Activated CD8-positive, alpha-beta memory T cell treated with anti-CD3 and anti-CD28 coated beads for 4 hours (primary cell): Measurements from ENCODE around the gene DDX51.
"Not testable (repeated sequence)": the region's sequence is repeated elsewhere in the genome, so short reads cannot be mapped to it uniquely, and the experiment has no call there.

ENCODE experiments used
- DNase-seq, 2 donors: peaks; one replicate each; pipeline ENCODE4 v3.0.0-alpha.2; 2020; ENCODE audit warnings: low read depth in 2 of 2

Gene DDX51

DNA sequence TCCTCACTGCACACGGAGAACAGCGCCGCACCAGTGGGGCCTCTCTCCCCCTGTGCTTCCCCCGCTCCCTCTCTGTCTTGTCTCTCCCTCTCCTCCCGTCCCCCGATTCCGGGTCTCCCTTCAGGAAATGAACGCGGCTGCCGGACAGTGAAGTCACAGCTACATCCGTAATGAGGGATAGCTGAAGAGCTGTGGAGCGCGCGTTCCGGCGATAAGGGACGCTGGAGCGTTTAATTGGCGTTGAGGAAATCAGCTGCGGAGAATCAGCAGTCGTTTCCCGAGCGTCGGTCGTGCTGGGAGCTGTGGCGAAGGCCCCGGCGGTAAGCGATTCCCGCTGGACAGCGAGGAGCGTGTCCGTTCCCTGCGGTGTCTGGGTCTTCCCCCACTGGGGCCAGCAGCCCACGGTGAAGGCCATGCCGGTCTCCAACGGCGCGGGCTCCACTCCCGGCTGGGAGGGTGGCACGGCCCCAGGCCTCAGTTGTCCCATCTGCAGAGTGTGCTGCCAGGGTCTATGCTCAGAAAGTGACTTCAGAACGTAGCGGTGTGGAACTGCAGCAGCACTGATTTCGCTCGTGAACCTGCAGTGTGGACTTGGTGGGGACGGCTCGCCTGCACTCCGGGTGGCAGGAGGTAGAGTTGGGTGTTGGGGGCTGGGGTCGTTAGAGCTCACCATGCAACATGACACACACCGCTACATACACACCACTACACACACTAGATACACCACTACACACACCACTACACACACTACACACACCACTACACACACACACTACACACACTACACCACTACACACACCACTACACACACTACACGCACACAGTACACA, 11.0 kb upstream of the DDX51 start:
- DNase-seq = no peak

DNA sequence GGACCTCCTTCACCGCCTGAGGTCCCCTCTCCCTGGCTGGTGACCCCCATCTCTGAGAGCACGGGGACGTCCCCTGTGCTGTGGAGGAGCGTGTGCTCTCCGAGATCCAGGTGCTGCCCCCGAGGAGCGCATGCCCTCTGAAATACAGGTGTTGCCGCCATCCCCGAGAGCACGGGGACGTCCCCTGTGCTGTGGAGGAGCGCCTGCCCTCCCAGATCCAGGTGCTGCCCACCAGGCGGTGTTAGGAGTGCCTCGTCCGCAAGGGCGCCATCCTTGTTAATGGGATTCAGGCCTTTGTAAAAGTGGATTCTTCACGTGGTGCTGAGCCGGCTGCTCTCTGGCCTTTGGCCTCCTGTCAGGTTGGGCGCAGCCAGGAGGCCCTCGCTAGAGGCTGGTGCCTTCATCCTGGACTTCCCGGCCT, 10.2 kb upstream of the DDX51 start:
- DNase-seq = no peak

DNA sequence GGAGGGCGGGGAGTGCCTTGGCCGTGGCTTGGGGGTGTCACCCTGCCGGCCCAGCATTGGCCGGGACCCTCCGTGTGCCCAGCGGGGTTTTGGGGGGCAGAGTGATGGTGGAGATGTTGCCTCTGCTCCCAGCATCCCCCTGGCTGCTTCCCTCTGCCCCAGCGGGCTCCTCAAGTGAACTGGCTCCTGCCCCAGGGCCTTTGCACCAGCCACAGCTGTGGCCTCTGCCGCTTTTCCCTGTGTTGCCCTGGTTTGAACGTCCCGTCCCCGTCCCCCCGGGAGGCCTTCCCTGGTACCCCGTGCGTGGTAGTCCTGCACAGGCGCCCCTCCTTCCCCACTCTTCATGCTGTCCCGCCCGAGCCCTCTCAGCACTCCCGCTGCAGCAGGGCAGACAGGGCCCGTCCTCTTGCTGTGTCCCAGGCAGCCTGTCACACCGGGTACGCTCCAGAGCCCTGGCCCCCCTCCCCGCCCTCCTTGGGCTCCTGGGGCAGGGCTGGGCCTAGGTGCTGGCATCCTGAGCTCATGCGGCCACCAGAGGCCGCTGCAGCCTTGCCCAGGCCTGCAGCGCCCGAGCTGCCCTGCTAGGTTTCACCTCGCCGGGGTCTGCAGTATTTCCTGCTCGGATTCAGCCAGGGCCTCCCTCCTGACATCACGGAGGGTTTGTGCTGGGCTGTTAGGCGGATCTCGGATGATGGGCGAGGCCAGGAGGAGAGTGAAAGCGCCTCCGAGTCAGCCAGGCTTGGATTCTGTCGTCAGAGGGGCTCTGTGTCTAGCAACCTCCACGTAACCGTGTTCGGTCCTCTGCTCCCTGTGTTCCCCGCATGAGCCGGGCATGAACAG, 9.6 kb upstream of the DDX51 start:
- DNase-seq = peak; percentile 27 to 35

DNA sequence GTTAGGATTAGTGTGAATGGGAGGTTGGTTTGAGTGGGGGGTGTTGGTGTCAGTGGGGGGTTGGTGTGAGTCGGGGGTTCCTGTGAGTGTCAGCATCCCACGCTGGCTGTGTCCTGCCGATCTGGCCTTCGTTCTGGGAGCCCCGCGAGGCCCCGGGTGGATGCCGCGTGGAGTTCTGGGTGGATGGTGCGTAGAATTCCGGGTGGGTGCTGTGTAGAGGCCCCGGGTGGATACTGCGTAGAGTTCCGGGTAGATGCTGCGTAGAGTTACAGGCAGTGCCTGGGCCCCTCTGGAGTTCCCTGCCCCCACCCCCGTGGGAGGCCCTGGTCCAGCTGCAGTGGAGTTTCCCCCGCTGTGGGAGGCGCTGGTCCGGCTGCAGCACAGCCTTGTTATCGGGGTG, 8.8 kb upstream of the DDX51 start:
- no peak for DNase-seq

DNA sequence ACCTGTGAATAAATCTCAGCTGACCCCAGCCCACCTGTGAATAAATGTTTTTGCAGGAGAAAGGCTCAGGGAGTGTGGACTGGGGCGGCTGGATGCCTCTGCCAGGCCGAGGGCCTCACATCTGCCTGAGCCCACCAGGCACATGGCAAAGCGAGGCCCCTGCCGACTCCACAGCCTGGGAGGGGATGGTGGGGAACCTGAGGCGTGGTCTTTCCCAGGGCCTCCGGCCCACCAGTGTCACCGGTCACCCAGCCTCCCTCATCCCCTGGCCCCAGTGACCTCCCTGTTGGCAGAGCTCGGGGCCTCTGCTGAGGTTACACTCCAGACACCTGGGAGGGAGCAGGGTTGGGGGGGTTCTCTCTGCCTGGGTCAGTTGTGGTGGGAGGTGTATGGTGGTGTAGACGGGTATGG, 8.3 kb upstream of the DDX51 start:
- DNase-seq = no peak

DNA sequence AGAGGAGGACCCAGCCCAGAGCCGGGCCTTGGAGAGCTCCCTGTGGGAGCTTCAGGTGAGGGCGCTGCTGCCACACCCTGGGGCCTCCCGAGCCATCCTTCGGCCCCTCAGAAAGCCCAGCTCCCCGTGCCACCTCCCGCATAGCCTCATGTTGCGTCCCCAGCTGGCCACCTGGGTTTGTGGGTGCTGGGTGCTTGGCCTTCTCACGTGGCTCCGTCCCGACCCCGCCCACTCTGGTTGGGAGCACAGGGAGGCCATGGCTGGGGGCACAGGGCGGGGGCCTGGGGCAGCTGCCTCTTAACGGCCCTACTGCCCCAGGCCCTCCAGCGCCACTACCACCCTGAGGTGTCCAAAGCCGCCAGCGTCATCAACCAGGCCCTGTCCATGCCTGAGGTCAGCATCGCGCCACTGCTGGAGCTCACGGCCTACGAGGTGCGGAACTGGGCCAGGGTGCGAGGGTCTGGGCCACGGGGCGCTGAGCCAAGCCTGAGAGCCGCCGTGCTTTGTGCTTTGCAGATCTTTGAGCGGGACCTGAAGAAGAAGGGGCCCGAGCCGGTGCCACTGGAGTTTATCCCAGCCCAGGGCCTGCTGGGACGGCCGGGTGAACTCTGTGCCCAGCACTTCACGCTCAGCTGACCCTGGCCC, 7.8 kb upstream of the DDX51 start:
- no peak for DNase-seq

DNA sequence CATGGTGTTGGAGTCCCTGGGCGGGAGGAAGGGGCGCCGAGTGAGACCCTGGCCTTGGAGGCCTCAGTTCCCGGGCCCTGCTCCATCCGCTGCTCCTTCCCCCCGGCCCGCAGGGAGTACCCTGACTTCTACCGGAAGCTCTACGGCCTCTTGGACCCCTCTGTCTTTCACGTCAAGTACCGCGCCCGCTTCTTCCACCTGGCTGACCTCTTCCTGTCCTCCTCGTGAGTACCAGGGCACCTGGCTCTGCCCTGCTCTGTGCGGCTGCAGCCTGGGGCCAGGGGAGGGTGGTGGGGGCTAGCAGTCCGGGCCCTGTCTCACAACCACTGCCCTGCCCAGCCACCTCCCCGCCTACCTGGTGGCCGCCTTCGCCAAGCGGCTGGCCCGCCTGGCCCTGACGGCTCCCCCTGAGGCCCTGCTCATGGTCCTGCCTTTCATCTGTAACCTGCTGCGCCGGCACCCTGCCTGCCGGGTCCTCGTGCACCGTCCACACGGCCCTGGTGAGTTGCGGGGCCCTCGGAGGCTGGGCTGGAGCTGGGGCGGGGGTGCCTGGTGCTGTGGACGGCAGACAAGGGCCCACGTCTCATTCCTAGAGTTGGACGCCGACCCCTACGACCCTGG, 7.1 kb upstream of the DDX51 start:
- DNase-seq = no peak

DNA sequence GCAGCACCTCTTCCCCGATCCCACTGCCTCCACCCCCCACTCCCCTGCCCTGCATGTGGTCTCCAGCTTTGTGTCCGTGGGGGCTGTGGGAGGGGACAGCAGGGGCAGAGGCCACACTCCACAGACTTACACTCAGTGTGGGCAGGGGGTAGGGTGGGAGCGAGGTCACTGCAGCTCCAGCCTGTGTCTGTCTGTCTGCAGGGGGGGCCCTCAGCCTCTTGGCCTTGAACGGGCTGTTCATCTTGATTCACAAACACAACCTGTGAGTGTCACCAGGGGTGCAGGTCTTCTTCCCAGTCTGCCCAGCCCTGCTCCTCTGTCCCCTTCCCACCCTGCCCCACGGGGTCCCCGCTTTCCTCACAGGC, 6.6 kb upstream of the DDX51 start:
- no peak for DNase-seq

DNA sequence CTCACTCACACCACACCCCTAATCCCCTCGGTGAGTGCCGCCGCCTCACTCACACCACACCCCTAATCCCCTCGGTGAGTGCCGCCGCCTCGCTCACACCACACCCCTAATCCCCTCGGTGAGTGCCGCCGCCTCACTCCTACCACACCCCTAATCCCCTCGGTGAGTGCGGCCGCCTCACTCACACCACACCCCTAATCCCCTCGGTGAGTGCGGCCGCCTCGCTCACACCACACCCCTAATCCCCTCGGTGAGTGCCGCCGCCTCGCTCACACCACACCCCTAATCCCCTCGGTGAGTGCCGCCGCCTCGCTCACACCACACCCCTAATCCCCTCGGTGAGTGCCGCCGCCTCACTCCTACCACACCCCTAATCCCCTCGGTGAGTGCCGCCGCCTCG, 5.4 kb upstream of the DDX51 start:
- not testable (repeated sequence) for DNase-seq

DNA sequence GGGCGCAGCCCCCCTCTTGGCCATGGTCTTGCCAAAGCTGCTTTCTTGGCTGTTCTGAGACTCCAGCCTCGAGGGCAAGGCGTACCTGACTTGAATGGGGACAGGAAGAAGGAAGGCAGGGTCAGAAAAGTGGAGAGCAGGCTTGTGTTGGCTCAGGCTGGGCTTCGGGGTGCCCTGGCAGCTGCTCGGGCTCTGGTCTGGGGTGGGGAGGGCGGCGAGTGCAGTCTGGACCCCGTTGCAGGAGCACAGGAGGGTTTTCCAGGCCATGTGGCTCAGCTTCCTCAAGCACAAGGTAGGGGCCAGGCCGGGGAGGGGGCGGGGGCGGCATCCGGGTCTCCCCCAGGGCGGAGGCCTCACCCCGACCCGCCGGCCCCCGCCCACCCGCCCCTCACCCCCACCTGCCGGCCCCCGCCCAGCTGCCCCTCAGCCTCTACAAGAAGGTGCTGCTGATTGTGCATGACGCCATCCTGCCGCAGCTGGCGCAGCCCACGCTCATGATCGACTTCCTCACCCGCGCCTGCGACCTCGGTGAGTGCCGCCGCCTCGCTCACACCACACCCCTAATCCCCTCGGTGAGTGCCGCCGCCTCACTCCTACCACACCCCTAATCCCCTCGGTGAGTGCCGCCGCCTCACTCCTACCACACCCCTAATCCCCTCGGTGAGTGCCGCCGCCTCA, 4.4 kb upstream of the DDX51 start:
- DNase-seq = no peak

DNA sequence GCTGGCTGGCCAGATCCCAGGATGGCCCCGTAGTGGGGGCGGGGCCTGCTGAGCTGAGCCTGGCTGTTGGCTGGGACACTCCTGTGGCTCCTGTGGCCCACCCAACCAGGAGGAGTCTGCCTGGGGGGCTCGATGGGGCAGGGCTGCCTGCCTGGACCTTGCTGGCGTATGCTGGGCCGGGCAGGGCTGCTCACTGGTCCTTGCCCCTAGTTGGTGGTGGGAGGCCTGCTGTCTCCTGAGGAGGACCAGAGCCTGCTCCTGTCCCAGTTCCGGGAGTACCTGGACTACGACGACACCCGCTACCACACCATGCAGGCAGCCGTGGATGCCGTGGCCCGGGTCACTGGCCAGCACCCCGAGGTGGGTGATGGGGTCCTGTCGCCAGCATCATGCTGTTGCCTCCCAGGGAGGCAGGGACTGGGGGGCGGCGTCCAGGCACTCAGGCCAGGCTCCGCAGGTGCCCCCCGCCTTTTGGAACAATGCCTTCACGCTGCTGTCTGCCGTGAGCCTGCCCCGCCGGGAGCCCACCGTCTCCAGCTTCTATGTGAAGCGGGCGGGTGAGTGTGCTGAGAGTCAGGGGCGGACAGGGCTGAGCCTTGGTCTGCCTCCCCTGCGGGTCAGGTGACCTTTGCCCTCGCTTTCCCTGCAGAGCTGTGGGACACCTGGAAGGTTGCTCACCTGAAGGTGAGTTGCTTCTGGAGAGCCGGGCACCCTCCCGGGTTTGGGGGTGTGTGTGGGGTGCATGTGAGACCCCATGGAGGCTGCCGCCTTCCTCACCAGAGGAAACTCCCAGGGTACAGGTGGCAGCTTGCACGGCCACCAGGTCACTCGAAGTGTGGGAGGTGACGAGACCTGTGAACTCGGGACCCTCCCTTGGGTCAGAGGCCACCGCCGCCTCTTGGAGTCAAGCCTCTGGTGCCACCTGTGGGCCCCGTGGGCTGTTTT, 3.6 kb upstream of the DDX51 start:
- no peak for DNase-seq

DNA sequence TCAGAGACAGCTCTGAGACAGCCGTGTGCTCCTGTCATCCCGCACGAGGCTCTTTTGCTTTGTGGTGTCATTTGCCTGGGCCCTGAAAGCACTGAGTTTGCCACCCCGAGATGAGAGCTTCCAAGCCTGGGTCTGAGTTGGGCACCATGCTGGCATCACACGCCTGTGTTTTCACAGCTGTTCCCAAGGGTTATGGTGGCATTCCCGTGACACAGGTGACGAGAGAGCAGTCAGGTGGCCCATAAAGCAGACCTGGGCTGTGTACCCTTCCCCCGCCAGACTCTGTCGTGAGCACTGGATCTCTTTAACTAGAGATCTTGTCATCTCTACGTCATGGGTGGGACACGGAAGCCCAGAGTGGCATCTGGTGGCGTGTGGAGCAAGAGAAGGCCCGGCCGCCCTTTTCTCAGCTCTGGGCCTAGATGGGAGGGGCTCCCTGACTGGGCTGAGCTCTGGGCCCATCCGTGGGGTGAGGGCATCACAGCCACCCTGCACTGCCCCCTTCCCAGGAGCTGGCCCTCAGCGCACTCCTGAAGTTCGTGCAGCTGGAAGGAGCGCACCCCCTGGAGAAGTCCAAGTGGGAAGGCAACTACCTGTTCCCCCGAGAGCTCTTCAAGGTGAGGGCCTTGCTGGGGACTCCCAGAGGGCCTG, 2.8 kb upstream of the DDX51 start:
- DNase-seq = no peak

DNA sequence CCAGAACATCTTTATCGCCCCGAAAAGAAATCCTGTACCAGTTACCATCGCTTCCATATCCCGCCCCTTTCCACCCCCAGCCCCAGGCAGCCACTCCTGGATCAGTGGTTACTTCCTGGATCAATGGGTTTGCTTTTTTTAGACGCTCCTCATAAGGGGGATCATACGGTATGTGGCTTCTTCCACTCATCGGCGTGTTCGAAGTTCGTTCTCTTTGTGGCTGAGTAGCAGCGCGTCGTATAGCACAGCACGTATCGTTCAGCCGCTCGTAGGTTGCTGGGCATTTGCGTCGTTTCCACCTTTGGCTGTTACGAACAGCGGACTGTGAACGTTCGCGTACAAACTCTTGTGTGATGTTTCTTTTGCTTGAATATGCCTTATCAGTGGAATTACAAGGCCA, 2.0 kb upstream of the DDX51 start:
- no peak for DNase-seq

DNA sequence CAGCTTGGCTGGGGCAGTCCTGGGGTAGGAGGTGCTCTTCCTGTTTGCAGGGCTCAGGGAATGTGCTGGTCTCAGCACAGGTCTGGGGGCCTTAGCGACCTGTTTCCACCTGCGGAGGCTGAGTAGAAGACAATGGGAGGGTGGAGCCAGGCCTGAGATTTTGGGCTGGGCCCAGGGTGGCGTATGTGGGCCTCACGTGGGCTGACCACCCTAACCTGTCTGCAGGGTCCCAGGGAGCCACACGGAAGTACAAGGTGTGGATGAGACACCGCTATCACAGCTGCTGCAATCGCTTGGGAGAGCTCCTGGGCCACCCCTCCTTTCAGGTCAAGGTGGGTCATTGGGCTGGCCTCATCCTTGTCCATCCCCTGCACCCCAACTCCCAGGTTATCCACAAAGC, 1.2 kb upstream of the DDX51 start:
- DNase-seq = no peak

DNA sequence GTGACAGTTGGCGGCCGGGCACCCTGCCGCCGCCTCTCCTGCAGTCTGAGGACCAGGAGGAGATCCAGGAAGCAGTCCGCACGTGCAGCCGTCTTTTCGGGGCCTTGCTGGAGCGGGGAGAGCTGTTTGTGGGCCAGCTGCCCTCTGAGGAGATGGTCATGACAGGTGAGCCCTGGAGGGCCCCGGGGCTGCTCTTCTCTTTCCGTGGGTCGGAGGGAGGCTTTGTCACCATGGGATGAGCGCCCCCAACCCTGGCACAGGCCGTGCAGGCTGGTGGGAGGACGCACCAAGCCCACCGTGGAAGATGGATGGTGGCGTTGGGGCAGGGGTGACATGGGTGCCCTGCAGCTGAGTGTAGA, 670 bp upstream of the DDX51 start:
- DNase-seq = no peak

DNA sequence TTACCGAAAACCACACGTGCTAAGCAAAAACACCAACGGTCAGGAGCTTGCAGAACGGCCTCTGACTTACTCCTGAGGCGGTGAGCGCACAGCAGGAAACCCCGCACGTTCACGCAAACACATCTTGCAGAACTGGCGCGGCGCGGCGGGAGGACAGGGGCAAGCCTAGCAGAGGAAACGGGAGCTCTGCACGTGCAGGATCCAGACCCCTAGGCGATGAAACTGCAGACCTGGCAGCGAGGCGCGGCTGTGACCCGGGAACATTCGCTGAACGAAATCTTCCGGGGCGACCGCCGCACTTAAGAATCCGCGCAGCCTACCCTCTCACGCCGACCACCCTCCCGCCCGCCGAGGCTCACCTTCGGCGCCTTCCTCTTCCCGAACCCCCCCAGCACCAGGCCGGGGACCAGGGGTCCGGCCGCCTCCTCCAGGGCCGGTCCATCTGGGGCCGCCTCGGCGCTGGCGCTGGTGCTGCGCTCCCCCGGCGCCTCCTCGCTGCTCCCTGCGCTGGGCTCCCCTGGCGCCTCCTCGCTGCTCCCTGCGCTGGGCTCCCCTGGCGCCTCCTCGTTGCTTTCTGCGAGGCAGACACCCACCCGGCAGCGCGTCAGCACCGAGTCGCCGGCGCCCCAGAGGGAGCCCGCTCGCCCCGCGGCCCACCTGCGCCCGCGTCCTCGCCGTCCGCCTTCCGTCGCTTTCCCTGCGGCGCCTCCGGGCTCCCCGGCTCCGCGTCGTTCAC, 615 bp downstream of the DDX51 start:
- DNase-seq = no peak

DNA sequence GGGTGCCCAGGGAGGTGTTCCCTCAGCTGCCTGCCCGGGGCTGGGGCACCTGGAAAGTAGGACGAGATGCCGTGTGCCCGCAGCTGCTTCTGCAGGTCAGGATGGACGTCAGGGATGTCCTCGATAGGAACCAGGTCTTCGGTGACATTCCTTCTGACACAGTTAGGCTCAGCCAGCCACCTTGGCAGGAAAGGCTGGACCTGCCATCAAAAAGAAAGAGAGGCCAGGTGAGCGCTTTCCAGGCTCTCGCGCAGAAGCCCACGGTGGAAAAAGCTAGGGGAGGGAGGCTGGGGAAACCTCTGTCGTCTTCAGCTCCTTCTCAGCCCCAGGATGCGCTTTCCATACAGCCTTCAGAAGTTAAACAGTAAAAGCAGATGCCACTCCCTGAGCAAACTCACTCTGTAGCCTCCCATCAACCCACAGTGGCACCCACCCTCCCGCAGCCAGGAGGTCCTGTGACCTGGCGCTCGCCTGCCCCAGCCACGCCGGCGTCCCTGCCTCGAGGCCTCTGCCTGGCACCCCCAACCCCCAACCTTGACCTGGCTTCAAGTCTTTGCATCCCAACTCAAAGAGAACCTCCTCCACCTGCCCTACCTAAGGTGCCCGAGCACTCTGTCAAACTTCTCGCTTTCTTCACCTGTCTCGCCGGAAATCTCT, 1.3 kb downstream of the DDX51 start:
- no peak for DNase-seq

DNA sequence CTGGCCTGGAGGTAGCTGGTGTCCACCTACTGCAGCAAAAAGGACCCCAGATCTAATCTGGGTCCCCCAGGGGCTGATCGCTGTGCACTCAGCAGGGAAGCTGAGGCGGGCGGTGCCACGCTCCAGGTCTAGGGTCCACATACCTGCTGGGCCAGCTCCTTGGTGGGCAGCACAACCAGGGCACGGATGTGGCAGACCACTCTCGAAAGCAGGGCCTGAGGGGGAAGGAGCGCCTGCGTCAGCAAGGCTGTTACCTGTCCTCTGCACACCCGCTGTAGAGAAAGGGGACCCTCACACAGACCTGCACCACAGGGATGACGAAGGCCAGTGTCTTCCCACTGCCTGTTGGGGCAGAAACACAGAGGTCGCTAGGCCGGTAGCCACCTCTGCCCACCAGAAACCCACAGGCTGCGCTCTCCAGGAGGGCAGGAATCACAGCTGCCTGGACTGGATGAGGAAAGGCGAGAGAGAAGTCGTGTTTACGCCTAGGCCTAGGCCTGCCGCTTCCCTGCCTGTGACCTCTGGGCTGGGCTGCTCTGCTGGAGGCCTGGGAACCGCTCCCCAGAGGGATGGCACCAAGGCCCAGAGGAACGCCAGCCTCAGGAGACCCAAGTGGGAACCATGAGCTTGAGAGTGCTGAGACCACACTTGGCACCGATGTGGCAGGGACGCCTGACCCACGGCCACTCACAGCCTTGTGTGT, 2.0 kb downstream of the DDX51 start:
- DNase-seq = no peak
